ENCODE results near the gene TRABD. TPM values are rescaled to one million over a fixed set of nuclear protein-coding genes. Genes with fewer than 3 reads are reported as not detected.

Gene TRABD
- total RNA-seq, 3 donors from 2014 or later: 17.3 to 35.7 (median 28.2) TPM

DNA sequence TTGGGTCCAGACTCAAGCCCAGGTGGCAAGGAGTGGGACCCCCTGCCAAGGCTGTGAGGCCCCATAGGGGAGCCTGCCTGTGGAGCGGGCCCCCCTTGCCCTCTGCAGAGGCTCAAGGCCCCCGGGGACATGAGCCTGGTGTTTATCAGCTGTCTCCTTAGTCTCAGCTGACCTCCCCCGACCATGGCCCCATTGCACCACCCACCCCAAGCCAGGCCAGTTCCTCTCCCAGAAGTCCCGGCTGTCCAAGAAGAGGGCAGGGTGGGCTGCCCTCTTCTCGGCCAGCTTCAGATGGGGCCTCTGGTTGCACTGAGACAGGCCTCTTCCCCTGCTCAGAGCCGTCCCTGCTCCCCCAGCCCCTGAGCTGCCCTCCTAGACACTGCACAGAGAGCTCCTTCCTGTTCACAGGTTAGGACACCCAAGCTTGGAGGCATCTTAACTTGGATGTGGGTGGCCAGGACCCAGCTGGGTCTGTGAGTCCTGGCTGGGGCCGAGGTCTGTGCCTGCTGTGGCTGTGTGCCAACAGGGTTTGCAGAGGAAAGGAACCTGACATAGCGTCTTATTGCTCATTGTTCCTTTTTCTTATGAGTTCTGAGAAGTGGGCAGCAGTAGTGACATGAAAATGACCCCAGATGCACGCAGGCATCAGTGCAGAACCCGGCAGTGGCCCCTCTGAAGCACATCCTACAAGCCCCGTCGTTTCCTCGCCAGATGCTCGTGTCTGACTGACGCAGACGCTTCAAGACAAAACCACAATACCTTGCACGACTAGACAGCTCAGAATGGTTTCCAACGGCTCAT is 5.4 kb downstream of the TRABD start:
- H3K4me3 ChIP-seq: peak overlapping the region; percentile 30 to 65 (median 51)
- intact Hi-C loops (cut with DNase I; ENCODE audit: low total_unique reads): no loop called here
- no peaks in the 10 kb centered on the region for H3K9me3 ChIP-seq
- DNase-seq (ENCODE audit: low spot score in 2 of 2): no peak
- TF ChIP-seq POLR2AphosphoS5 (IDR thresholded peaks at IDR 0.05): no peak
- no peak for TF ChIP-seq POLR2A (IDR thresholded peaks at IDR 0.05)
- TF ChIP-seq CTCF (IDR thresholded peaks at IDR 0.05): no peak
- no peaks in the 10 kb centered on the region for H3K36me3 ChIP-seq
- peak overlapping the region; percentile 81 to 90 for H3K27ac ChIP-seq
- peaks cover 18 to 20% of the 10 kb centered on the region in 2 donors for H3K4me1 ChIP-seq
- no peaks in the 10 kb centered on the region for H3K27me3 ChIP-seq

DNA sequence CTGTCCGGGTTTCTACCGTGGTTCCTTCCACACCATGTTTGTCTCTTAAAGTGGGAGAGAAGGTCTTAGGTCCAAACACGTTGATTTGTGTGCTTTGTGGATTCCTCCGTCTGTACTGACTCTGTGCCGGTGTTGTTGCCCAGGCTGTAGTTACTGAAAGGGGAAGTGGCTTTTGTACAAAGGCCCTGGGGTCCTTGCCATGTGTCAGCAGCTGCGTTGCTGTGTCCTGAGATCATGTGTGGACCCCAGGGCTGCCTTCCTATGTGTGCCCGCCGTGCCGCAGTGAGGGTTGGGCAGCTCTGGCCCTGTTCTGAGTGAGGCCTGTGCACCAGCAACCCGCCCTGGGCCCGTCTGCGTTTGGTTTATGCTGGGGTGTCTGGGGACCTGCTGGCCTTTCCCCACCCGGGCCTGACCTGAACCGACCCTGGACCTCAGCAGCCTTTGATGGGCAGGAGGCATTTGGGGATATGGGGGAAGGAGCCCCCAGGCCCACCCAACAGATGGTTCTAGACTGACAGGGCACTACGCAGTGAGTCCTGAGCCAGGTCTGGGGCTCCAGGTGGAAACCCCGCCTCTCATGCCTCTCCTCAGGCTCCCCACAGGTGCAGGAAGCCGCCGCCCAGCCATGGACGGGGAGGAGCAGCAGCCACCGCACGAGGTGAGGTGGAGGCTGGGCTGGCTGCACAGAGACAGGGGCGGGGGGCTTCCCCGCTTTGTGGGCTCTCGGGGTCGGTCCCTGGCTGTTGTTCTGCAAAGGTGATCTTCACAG is 6.9 kb downstream of the TRABD start:
- Histone ChIP-seq H3K27me3 (no peaks in the 10 kb centered on the region), H3K4me1 (peaks cover 13 to 20% of the 10 kb centered on the region in 2 donors), H3K9me3 (no peaks in the 10 kb centered on the region), H3K4me3 (no peak overlapping the region), H3K36me3 (no peaks in the 10 kb centered on the region), H3K27ac (no peak overlapping the region)
- no peak for DNase-seq (ENCODE audit: low spot score in 2 of 2)
- no peak for TF ChIP-seq POLR2AphosphoS5 (IDR thresholded peaks at IDR 0.05)
- no peak for TF ChIP-seq CTCF (IDR thresholded peaks at IDR 0.05)
- TF ChIP-seq POLR2A (IDR thresholded peaks at IDR 0.05): no peak
- intact Hi-C loops (cut with DNase I; ENCODE audit: low total_unique reads): loop anchor here (1.0 kb wide), 1 partner anchor 45 kb away; no protein-coding TSS in a partner anchor

DNA sequence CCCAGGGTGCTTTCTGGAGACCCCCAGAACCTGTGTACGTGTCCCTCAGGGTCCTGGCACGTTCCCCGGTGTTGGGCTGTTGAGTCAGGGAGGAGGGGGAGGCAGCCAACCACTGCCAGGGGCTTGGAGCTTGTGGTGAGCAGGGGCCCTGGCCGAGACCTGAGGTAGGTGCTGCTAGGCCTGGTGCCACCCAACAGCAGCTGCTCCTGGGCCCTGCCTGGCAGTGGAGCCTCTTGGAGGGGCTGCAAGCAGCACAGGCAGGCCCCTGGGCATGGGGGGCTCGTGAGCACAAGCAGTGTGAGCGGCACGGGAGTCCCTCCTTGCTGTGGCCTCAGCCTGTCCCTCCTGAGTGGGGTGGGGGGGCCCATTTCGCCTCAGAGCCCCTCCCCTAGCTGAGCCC is 7.9 kb downstream of the TRABD start:
- H3K27me3 ChIP-seq: no peaks in the 10 kb centered on the region
- intact Hi-C loops (cut with DNase I; ENCODE audit: low total_unique reads): no loop called here
- no peak for DNase-seq (ENCODE audit: low spot score in 2 of 2)
- peaks cover 13 to 20% of the 10 kb centered on the region in 2 donors for H3K4me1 ChIP-seq
- no peak for TF ChIP-seq POLR2AphosphoS5 (IDR thresholded peaks at IDR 0.05)
- no peak for TF ChIP-seq CTCF (IDR thresholded peaks at IDR 0.05)
- TF ChIP-seq POLR2A (IDR thresholded peaks at IDR 0.05): no peak
- no peaks in the 10 kb centered on the region for H3K36me3 ChIP-seq
- no peaks in the 10 kb centered on the region for H3K9me3 ChIP-seq
- H3K27ac ChIP-seq: no peak overlapping the region
- no peak overlapping the region for H3K4me3 ChIP-seq

DNA sequence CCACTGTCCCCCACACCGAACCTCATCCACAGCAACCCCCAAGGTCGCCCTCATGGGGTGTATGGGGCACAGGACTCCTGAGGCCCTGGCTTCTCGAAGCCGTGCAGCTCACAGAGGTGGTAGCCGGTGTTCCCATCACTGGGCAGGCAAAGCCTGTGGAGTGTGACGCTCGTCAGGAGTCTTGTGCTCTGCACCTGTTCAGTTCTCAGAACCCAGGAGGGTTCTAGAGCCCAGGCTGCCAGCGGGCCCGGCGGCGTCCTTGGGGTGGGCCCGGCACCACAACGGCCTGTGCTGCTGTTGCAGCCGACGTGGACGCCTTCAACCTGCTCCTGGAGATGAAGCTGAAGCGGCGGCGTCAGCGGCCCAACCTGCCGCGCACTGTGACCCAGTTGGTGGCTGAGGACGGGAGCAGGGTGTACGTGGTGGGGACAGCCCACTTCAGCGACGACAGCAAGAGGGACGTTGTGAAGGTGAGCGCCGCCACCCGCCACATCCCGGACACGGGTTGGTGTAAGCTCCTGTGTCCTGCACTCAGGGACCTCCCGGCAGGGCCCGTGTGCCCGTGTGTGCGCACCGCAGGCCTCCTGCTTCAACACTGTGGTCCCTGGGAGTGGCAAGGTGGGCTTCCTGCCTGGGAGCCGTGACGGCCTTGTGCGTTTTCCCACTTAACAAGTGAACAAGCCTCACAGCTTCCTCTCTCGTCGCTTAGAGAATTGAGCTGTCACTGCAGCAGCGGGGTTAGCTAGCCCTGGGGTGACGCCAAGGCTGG is 8.5 kb downstream of the TRABD start:
- no peak overlapping the region for H3K4me3 ChIP-seq
- H3K9me3 ChIP-seq: no peaks in the 10 kb centered on the region
- no peaks in the 10 kb centered on the region for H3K36me3 ChIP-seq
- DNase-seq (ENCODE audit: low spot score in 2 of 2): no peak
- intact Hi-C loops (cut with DNase I; ENCODE audit: low total_unique reads): no loop called here
- TF ChIP-seq POLR2AphosphoS5 (IDR thresholded peaks at IDR 0.05): no peak
- TF ChIP-seq CTCF (IDR thresholded peaks at IDR 0.05): no peak
- no peak for TF ChIP-seq POLR2A (IDR thresholded peaks at IDR 0.05)
- no peaks in the 10 kb centered on the region for H3K27me3 ChIP-seq
- peaks cover 13 to 17% of the 10 kb centered on the region in 2 donors for H3K4me1 ChIP-seq
- H3K27ac ChIP-seq: no peak overlapping the region

All from breast epithelium (tissue), 4 donors.